Right lobe of liver (tissue), 6 donors: Measurements from ENCODE around the gene PPP1R14B. TPM values are rescaled to one million over a fixed set of nuclear protein-coding genes. Genes with fewer than 3 reads are reported as not detected.

Experiments
- ATAC-seq, 4 donors: fragments of 200-7000 bp; cut with Tn5 transposase; one replicate each; pipeline ENCODE4 v1.9.1; 2020; ENCODE audit warnings: mild to moderate bottlenecking in 4 of 4, moderate library complexity in 4 of 4
- DNase-seq, 3 donors: peaks; one replicate each; pipeline ENCODE4 v3.0.0-alpha.2; 2020
- H3K27ac ChIP-seq, 3 donors: fragments of 200-600 bp; one replicate each; pipeline ENCODE4 v1.8.0; 2022
- H3K27me3 ChIP-seq, 2 donors: fragments of 200-600 bp; one replicate each; pipeline ENCODE4 v1.8.0; 2022
- H3K36me3 ChIP-seq, 4 donors: fragments of 200-600 bp; sonication (generic) in 1 of 4; one replicate each; pipeline versions ENCODE4 v1.5.1 to v1.8.0; 2017 to 2022; ENCODE audit warnings: control low read depth in 1 of 4
- H3K4me1 ChIP-seq, 4 donors: fragments of 200-600 bp; sonication (generic) in 1 of 4; one replicate each; pipeline versions ENCODE4 v1.5.1 to v1.8.0; 2017 to 2022; ENCODE audit warnings: control low read depth in 1 of 4
- H3K4me3 ChIP-seq, 3 donors: fragments of 200-600 bp; one replicate each; pipeline ENCODE4 v1.8.0; 2022
- H3K9me3 ChIP-seq, 4 donors: fragments of 200-600 bp; sonication (generic) in 1 of 4; one replicate each; pipeline versions ENCODE4 v1.5.1 to v1.8.0; 2017 to 2022; ENCODE audit warnings: control low read depth in 1 of 4
- CTCF ChIP-seq, 4 donors: fragments of 200-600 bp in 3 of 4; fragments of 450-650 bp in 1 of 4; IDR thresholded peaks; one replicate each; pipeline versions ENCODE4 v1.5.1 to v1.8.0; 2016 to 2022; ENCODE audit warnings: antibody characterized with exemption in 4 of 4, mild to moderate bottlenecking in 2 of 4
- POLR2A ChIP-seq: fragments of 450-650 bp; IDR thresholded peaks from one replicate; pipeline ENCODE4 v1.6.1; 2017; ENCODE audit warnings: antibody characterized with exemption, mild to moderate bottlenecking
- WGBS: methylation state at CpG from one replicate; pipeline ENCODE4 v1.1.6; 2018; ENCODE audit warnings: low coverage, low lambda C conversion rate; ENCODE audit not compliant: insufficient coverage; ENCODE audit errors: missing lambda C conversion rate; 5-methylcytosine and 5-hydroxymethylcytosine counted together
- intact Hi-C, 2 donors: fragments of 100-400 bp; cut with DNase I; formaldehyde crosslinking; loops; one replicate each; pipeline versions ENCODE4 v1.11.2 to v1.14.1; 2022
- total RNA-seq, 6 experiments: library from RNA; depleted of rRNA in 2 of 6; stranded (reverse); fragments of >200 nt in 2 of 6; fragmentation: NEBNext Ultra II Directional in 3 of 6; extraction: Animal tissue kit (Norgen Biotek cat#: 25700) in 3 of 6; gene quantifications; one replicate each; pipeline versions ENCODE4 v1.1.0 to v1.2.4, GENCODE V29; 2016 to 2023
- donor health status: DM: no; HTN: yes; CAD: no.
- donor health status: DM: no; HTN: no; CAD: no.
- donor health status: DM: no; HTN: no; CAD: no.
- donor health status: DM: no; HTN: yes; CAD: no.
- donor health status: DM: no; HTN: yes; CAD: no.

PPP1R14B gene
- total RNA-seq, 6 experiments from 2014 or later: 34.1 to 90.3 (median 49.7) TPM

DNA sequence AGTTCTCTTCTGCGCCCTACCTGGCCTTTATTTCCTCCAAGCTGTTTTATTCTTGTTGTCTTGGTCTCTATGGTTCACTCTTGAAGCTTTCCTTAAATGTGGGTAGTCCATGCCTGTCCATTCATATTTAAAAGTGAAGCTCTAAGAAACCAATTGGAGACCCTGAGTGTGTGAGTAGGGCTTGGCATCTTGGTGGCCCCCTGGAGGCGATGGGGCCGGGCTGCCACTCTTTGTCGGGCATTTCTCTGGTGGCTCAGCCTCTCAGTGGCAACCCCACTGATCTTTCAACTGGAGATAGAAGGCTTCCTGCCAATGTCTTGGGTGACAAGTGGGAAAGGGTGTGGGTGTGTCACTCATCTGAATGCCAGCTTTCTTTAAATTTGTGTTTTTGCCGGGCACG, 29.9 kb downstream of the PPP1R14B start:
- intact Hi-C loops: no loop called here
- ATAC-seq (no peak), DNase-seq (no peak)
- Histone ChIP-seq H3K36me3 (peaks cover 0 to 26% (median 0%) of the 10 kb centered on the region in 4 donors), H3K9me3 (no peaks in the 10 kb centered on the region), H3K4me1 (peaks cover 0 to 14% (median 6%) of the 10 kb centered on the region in 4 donors), H3K27ac (no peak overlapping the region), H3K27me3 (no peaks in the 10 kb centered on the region), H3K4me3 (no peak overlapping the region)
- TF ChIP-seq POLR2A (no peak), CTCF (IDR thresholded peaks at IDR 0.05) (no peak)
- WGBS: 68% methylated on average over 2 of the region's 6 CpGs

DNA sequence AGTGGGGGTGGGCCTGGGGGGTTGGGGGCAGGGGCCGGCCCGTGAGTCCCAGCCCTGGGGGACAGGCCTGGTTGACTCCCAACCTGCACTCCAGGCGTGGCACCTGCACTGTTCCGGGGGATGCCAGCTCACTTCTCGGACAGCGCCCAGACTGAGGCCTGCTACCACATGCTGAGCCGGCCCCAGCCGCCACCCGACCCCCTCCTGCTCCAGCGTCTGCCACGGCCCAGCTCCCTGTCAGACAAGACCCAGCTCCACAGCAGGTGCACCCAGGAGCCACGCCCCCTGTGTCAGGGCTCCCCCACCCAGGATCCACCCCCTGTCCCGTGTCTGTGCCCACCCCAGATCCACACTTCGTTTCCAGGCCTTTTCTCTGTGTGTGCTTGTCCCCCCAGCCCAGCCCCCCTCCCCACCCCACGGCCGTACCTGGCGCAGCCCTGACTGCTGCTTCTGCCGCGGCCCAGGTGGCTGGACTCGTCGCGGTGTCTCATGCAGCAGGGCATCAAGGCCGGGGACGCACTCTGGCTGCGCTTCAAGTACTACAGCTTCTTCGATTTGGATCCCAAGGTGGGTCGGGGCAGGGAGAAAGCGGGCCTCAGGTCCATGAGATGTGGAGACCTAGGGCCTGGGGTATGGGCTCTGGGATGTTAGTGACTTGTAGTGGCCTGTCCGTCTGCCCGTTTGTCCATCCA, 35.4 kb downstream of the PPP1R14B start:
- H3K27me3 ChIP-seq: no peaks in the 10 kb centered on the region
- H3K4me3 ChIP-seq: no peak overlapping the region
- TF ChIP-seq POLR2A (no peak), CTCF (IDR thresholded peaks at IDR 0.05) (no peak)
- peaks cover 0 to 6% (median 0%) of the 10 kb centered on the region in 4 donors for H3K4me1 ChIP-seq
- peak in 1 of 3 donors; percentile 24 for DNase-seq
- intact Hi-C loops: no loop called here
- WGBS: 86% methylated on average over 12 of the region's 30 CpGs
- ATAC-seq: no peak
- H3K36me3 ChIP-seq: peaks cover 0 to 15% (median 0%) of the 10 kb centered on the region in 4 donors
- H3K9me3 ChIP-seq: no peaks in the 10 kb centered on the region
- H3K27ac ChIP-seq: no peak overlapping the region

DNA sequence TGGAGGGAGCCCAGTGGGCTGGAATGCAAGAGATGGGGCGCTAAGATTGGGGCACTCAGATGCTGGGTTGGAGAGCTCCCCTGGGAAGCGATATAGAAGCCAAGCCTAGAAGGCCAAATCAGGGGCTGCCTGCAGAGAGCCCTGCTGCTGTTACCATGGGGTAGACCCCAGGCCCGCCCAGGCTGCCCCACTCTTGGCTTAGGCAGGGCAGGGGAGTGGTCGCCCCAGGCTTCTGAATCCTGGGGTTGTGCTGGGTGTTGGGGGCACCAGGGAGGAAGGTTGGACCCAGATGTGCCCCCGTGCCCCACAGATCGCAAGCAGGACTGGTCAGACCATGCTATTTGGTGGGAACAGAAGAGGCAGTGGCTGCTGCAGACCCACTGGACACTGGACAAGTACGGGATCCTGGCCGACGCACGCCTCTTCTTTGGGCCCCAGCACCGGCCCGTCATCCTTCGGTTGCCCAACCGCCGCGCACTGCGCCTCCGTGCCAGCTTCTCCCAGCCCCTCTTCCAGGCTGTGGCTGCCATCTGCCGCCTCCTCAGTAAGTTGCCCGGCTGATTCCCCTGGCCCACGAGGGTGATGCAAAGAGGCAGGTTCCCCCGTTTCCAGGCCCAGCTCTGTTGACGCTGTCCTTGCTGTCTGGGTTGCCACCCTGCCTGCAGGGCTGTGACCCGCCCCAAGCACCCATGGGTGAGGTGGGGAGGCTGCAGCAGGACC, 36.3 kb downstream of the PPP1R14B start:
- no peak for ATAC-seq
- intact Hi-C loops: no loop called here
- no peak for DNase-seq
- Histone ChIP-seq H3K27me3 (no peaks in the 10 kb centered on the region), H3K36me3 (peaks cover 0 to 21% (median 0%) of the 10 kb centered on the region in 4 donors), H3K4me3 (no peak overlapping the region), H3K9me3 (no peaks in the 10 kb centered on the region), H3K4me1 (peaks cover 0 to 6% (median 0%) of the 10 kb centered on the region in 4 donors), H3K27ac (no peak overlapping the region)
- TF ChIP-seq CTCF (IDR thresholded peaks at IDR 0.05) (no peak), POLR2A (no peak)
- 81% methylated on average over 4 of the region's 24 CpGs for WGBS

DNA sequence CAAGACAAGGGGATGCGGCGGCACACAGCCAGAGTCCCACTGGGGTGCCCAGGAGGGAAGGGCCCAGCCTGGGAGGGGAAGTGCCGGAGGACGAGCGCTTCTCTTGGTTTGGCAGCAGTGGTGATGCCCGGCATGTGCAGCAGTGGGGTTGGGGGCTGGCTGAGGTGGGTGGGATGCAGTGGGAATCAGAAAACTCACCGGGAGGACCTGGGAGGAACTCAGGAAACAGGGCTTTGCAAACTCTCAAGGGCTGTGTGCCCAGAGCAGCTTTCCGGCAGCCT, 37.2 kb downstream of the PPP1R14B start:
- Histone ChIP-seq H3K27ac (no peak overlapping the region), H3K27me3 (no peaks in the 10 kb centered on the region), H3K36me3 (peaks cover 0 to 25% (median 0%) of the 10 kb centered on the region in 4 donors), H3K9me3 (no peaks in the 10 kb centered on the region), H3K4me1 (peaks cover 0 to 6% (median 0%) of the 10 kb centered on the region in 4 donors), H3K4me3 (no peak overlapping the region)
- ATAC-seq (no peak), DNase-seq (no peak)
- WGBS: no CpG with 5 or more reads among the region's 8 CpGs
- TF ChIP-seq POLR2A: no peak
- no peak for TF ChIP-seq CTCF (IDR thresholded peaks at IDR 0.05)
- intact Hi-C loops: no loop called here
